AG04449 (cell line): Measurements from ENCODE around the gene GARIN1A.
"Not testable (repeated sequence)": the region's sequence is repeated elsewhere in the genome, so short reads cannot be mapped to it uniquely, and the experiment has no call there.

ENCODE experiments used
- CTCF ChIA-PET: fragments of 350-600 bp; formaldehyde crosslinking; extraction: SDS; loops from one replicate; lab custom pipeline; 2021; ENCODE audit warnings: antibody characterized with exemption; lab: Yijun Ruan, JAX
- POLR2A ChIA-PET: fragments of 400-600, 350-600 bp; formaldehyde crosslinking; extraction: SDS; loops from one replicate; lab custom pipeline; 2020; ENCODE audit warnings: antibody characterized with exemption, inconsistent platforms; lab: Yijun Ruan, JAX
- DNase-seq: peaks from one replicate; pipeline ENCODE4 v3.0.0-alpha.2; 2010; ENCODE audit warnings: low read depth, low spot score
- H3K4me3 ChIP-seq: 2 replicates; pipeline ENCODE4 v1.5.1; 2011; ENCODE audit warnings: low read depth, mild to moderate bottlenecking, control low read depth, low read length
- CTCF ChIP-seq: IDR thresholded peaks from one replicate; pipeline ENCODE4 v1.5.1; 2011; ENCODE audit warnings: mild to moderate bottlenecking, moderate library complexity, low read length, control low read depth, inconsistent platforms; ENCODE audit not compliant: insufficient read depth; ENCODE audit errors: missing control alignments

The GARIN1A gene

GRCh38 chr7:128688492-128688891, 16.4 kb downstream of the GARIN1A start:
- no peak overlapping the region for H3K4me3 ChIP-seq
- TF ChIP-seq CTCF: no peak
- DNase-seq: no peak
- ChIA-PET POLR2A (no interaction called here), CTCF (no interaction called here)

GRCh38 chr7:128689161-128689935, 17.3 kb downstream of the GARIN1A start:
- CTCF ChIA-PET, POLR2A ChIA-PET: not testable (repeated sequence)

GRCh38 chr7:128691227-128691626, 19.1 kb downstream of the GARIN1A start:
- no peak overlapping the region for H3K4me3 ChIP-seq
- DNase-seq: no peak
- no peak for TF ChIP-seq CTCF
- CTCF ChIA-PET: interaction anchor here (0.6 kb wide), 1 partner anchor 27 kb away, joined by 3 read pairs; no protein-coding TSS in a partner anchor
- POLR2A ChIA-PET: no interaction called here

More at GRCh38 chr7:128689161-128689935, 17.3 kb downstream of the GARIN1A start:
- not testable (repeated sequence) for DNase-seq, H3K4me3 ChIP-seq

GRCh38 chr7:128692623-128693270, 20.7 kb downstream of the GARIN1A start:
- TF ChIP-seq CTCF: no peak
- CTCF ChIA-PET: interaction anchor here (0.7 kb wide), 1 partner anchor 191 kb away, joined by 3 read pairs; no protein-coding TSS in a partner anchor
- H3K4me3 ChIP-seq: no peak overlapping the region
- DNase-seq: no peak
- POLR2A ChIA-PET: no interaction called here

- H3K4me3 ChIP-seq: no peak overlapping the region
- ChIA-PET CTCF (no interaction called here), POLR2A (no interaction called here)
- TF ChIP-seq CTCF: no peak
- DNase-seq: no peak
Measured at GRCh38 chr7:128693373-128694015, 21.4 kb downstream of the GARIN1A start.

- CTCF ChIA-PET: no interaction called here
- no peak for DNase-seq
- H3K4me3 ChIP-seq: no peak overlapping the region
- no peak for TF ChIP-seq CTCF
- POLR2A ChIA-PET: no interaction called here
Measured at GRCh38 chr7:128694738-128695137, 22.6 kb downstream of the GARIN1A start.
